K562 (cell line): ENCODE data around the gene RPRD1B. TPM values are rescaled to one million over a fixed set of nuclear protein-coding genes. Genes with fewer than 3 reads are reported as not detected.
A peak's percentile ranks its signal among the peaks of the same experiment; 100 is the strongest.

Experiments
- ATAC-seq: fragments of 200-7000 bp; cut with Tn5 transposase; 3 replicates; pipeline ENCODE4 v1.9.1; 2020; ENCODE audit warnings: moderate library complexity
- BruUV-seq: library from RNA; stranded (reverse); fragments of 400-500 nt; replicated peaks from 2 replicates; lab custom pipeline; 2021; lab: Mats Ljungman, UMichigan
- CTCF ChIA-PET: fragments of 300-600 bp; formaldehyde crosslinking; extraction: SDS; loops from one replicate; lab custom pipeline; 2021; ENCODE audit warnings: low intra/inter-chr PET ratio; lab: Yijun Ruan, JAX
- POLR2A ChIA-PET: fragments of 300-600, 350-650 bp; sonication (Branson Sonifier 250); formaldehyde crosslinking; extraction: SDS; loops from one replicate; lab custom pipeline; 2021; ENCODE audit warnings: antibody characterized with exemption, inconsistent platforms; lab: Yijun Ruan, JAX
- DNase-seq, 4 experiments: peaks; one replicate each; pipeline versions ENCODE4 v3.0.0 to v3.0.0-alpha.2; 2011 to 2018; ENCODE audit warnings: low spot score in 3 of 4, mixed read lengths in 3 of 4; ENCODE audit errors: extremely low read depth in 1 of 4
- FAIRE-seq: peaks from 2 replicates; lab custom pipeline; 2011; peaks lifted over from hg19 to GRCh38; lab: Jason Lieb, UNC
- H2AFZ ChIP-seq: 2 replicates; pipeline ENCODE4 v1.6.0; 2011; ENCODE audit warnings: low read depth, low read length, control low read depth, inconsistent platforms
- H3K27ac ChIP-seq: fragments of 200-600 bp; 3 replicates; pipeline ENCODE4 v1.8.0; 2011; ENCODE audit warnings: low read depth, mild to moderate bottlenecking, control low read depth, inconsistent platforms, low read length, moderate library complexity, mixed read lengths; ENCODE audit errors: extremely low read depth
- H3K27me3 ChIP-seq, 2 experiments: fragments of 300-600 bp in 1 of 2; 2 replicates in 1 of 2; 3 replicates in 1 of 2; pipeline versions ENCODE4 v1.6.0 to v1.8.0; 2011; ENCODE audit warnings: inconsistent platforms in 2 of 2, low read length in 2 of 2, mild to moderate bottlenecking in 1 of 2, mixed read lengths in 1 of 2, moderate library complexity in 1 of 2; ENCODE audit not compliant: control insufficient read depth in 2 of 2, insufficient read depth in 2 of 2
- H3K36me3 ChIP-seq: fragments of 300-600 bp; 3 replicates; pipeline ENCODE4 v1.8.0; 2011; ENCODE audit warnings: mild to moderate bottlenecking, low read length, inconsistent platforms; ENCODE audit not compliant: control insufficient read depth, insufficient read depth
- H3K4me1 ChIP-seq, 2 experiments: fragments of 200-600 bp in 1 of 2; replicated peaks in 1 of 2; 2 replicates in 1 of 2; 3 replicates in 1 of 2; pipeline versions ENCODE4 v1.5.1 to v1.8.0; 2011; ENCODE audit warnings: inconsistent platforms in 2 of 2, low read length in 2 of 2, mild to moderate bottlenecking in 1 of 2, mixed read lengths in 1 of 2, moderate library complexity in 1 of 2; ENCODE audit not compliant: control insufficient read depth in 2 of 2, insufficient read depth in 2 of 2
- H3K4me2 ChIP-seq: 2 replicates; pipeline ENCODE4 v1.6.1; 2011; ENCODE audit warnings: low read length, control low read depth, inconsistent platforms, mixed read lengths; ENCODE audit not compliant: insufficient read depth
- H3K4me3 ChIP-seq: fragments of 200-600 bp; sonication (generic), shearing (Covaris generic); 2 replicates; pipeline ENCODE4 v1.5.1; 2016; ENCODE audit warnings: control low read depth, inconsistent platforms
- H3K79me2 ChIP-seq: fragments of 200-600 bp; 3 replicates; pipeline ENCODE4 v1.8.0; 2011; ENCODE audit warnings: low read length, inconsistent platforms; ENCODE audit not compliant: control insufficient read depth, insufficient read depth
- H3K9ac ChIP-seq, 2 experiments: 2 replicates each; pipeline versions ENCODE4 v1.6.0 to v1.6.1; 2011; ENCODE audit warnings: low read depth in 2 of 2, low read length in 2 of 2, control low read depth in 1 of 2, inconsistent platforms in 1 of 2, mild to moderate bottlenecking in 1 of 2, mixed read lengths in 1 of 2; ENCODE audit not compliant: insufficient read depth in 1 of 2
- H3K9me1 ChIP-seq: one replicate; pipeline ENCODE4 v1.6.0; 2011; ENCODE audit warnings: inconsistent platforms, mild to moderate bottlenecking, low read length, moderate library complexity; ENCODE audit not compliant: control insufficient read depth, insufficient read depth
- H3K9me3 ChIP-seq: replicated peaks from 2 replicates; pipeline ENCODE4 v1.5.1; 2011; ENCODE audit warnings: low read depth, low read length, inconsistent platforms; ENCODE audit not compliant: control insufficient read depth, insufficient read depth
- H4K20me1 ChIP-seq: replicated peaks from 2 replicates; pipeline ENCODE4 v1.6.1; 2011; ENCODE audit warnings: low read length, inconsistent platforms, mixed read lengths; ENCODE audit not compliant: control insufficient read depth, insufficient read depth
- MEIS2 ChIP-seq: fragments of 450-650 bp; IDR thresholded peaks from 2 replicates; pipeline ENCODE4 v1.6.1; 2014; ENCODE audit warnings: mild to moderate bottlenecking; ENCODE audit not compliant: partially characterized antibody
- ZSCAN32 ChIP-seq: fragments of 450-650 bp; formaldehyde crosslinking; IDR thresholded peaks from 2 replicates; pipeline ENCODE4 v1.4.0; 2020; ENCODE audit warnings: mild to moderate bottlenecking, moderate library complexity
- WGBS: fragments of 100-300 bp; shearing (Covaris generic); methylation state at CpG from one replicate; pipeline ENCODE4 v1.1.6; 2016; ENCODE audit warnings: low coverage, mixed read lengths; ENCODE audit not compliant: insufficient coverage; ENCODE audit errors: missing lambda C conversion rate; 5-methylcytosine and 5-hydroxymethylcytosine counted together
- in situ Hi-C: fragments of 300-500 bp; cut with MboI; formaldehyde crosslinking; loops from 4 replicates; pipeline ENCODE4 v1.15.0; 2018; ENCODE audit warnings: inconsistent platforms, mixed read lengths
- intact Hi-C: fragments of 100-400 bp; cut with micrococcal nuclease; formaldehyde crosslinking; loops from 2 replicates; pipeline ENCODE4 v1.14.2; 2022
- polyA plus RNA-seq, 8 experiments: library from polyadenylated mRNA; depleted of rRNA in 4 of 8; stranded (reverse) in 5 of 8; unstranded in 3 of 8; fragments of >200 nt; fragmentation: Nextera tagmentation in 2 of 8; fragmentation: Illumina TruSeq in 1 of 8; extraction: Ambion mirVana in 2 of 8; extraction: Trizol in 1 of 8; gene quantifications; 2 replicates each; pipeline versions ENCODE4 v1.2.1 to v1.2.3, GENCODE V29; 2011 to 2014; ENCODE audit warnings: inconsistent platforms in 1 of 8, missing spikeins in 1 of 8
- total RNA-seq, 7 experiments: library from RNA; depleted of rRNA in 6 of 7; stranded (reverse); fragments of >200 nt in 6 of 7; fragmentation: Illumina TruSeq in 2 of 7; extraction: Trizol in 2 of 7; gene quantifications; 2 replicates each; pipeline versions ENCODE4 v1.2.1 to v1.2.3, GENCODE V29; 2011 to 2021; ENCODE audit warnings: low replicate concordance in 1 of 7
- TF ChIP-seq, protein P1 (sequence below), 2 experiments: IDR thresholded peaks in 1 of 2; conservative IDR thresholded peaks in 1 of 2; 2 replicates each; pipeline ENCODE4 v1.6.1; 2016; ENCODE audit warnings: low read depth in 2 of 2, mild to moderate bottlenecking in 1 of 2, missing compliant biosample characterization in 1 of 2, missing genetic modification characterization in 1 of 2, moderate library complexity in 1 of 2
- TF ChIP-seq, protein P2 (sequence below): fragments of 450-650 bp; IDR thresholded peaks from 2 replicates; pipeline ENCODE4 v1.6.1; 2016

Gene RPRD1B
- total and polyA plus RNA-seq, 9 of the 15 experiments (the other 6 are each of a cell fraction or from before 2014, with no cell fraction given): 5.5 to 43.0 (median 24.4) TPM

DNA sequence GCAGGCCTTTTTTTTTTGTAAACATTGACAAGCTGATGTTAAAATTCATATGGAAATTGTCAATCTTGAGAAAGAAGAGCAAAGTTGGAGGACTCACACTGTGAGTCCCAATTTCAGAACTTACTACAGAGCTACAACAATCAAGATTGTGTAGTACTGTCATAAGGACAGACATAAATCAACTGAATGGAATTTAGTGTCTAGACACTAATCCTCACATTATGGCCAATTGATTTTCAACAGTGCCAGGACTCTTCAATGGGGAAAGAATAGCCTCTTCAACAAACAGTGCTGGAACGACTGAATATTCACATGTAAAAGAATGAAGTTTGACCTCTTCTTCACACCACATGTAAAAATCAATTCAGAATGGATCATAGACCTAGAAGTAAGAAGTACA, 70.7 kb downstream of the RPRD1B start:
- no peaks in the 10 kb centered on the region for H3K36me3 ChIP-seq
- no peaks in the 10 kb centered on the region for H3K9me3 ChIP-seq
- no peaks in the 10 kb centered on the region for H3K27me3 ChIP-seq
- H3K27ac ChIP-seq: no peak overlapping the region
- intact Hi-C loops (no loop called here), in situ Hi-C loops (no loop called here)
- no TSS peak for BruUV-seq
- no peak overlapping the region for H2AFZ ChIP-seq
- TF ChIP-seq ZSCAN32 (no peak), MEIS2 (peak; percentile 82)
- TF ChIP-seq, protein P1, sequence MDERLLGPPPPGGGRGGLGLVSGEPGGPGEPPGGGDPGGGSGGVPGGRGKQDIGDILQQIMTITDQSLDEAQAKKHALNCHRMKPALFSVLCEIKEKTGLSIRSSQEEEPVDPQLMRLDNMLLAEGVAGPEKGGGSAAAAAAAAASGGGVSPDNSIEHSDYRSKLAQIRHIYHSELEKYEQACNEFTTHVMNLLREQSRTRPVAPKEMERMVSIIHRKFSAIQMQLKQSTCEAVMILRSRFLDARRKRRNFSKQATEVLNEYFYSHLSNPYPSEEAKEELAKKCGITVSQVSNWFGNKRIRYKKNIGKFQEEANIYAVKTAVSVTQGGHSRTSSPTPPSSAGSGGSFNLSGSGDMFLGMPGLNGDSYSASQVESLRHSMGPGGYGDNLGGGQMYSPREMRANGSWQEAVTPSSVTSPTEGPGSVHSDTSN (CRISPR knock-in tag; IDR thresholded peaks at IDR 0.05; ENCODE audit: low read depth): no peak
- TF ChIP-seq, protein P1 (tag; conservative IDR thresholded peaks at IDR 0.05; ENCODE audit: low read depth): peak; percentile 74
- TF ChIP-seq, protein P2, sequence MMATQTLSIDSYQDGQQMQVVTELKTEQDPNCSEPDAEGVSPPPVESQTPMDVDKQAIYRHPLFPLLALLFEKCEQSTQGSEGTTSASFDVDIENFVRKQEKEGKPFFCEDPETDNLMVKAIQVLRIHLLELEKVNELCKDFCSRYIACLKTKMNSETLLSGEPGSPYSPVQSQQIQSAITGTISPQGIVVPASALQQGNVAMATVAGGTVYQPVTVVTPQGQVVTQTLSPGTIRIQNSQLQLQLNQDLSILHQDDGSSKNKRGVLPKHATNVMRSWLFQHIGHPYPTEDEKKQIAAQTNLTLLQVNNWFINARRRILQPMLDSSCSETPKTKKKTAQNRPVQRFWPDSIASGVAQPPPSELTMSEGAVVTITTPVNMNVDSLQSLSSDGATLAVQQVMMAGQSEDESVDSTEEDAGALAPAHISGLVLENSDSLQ: peak; percentile 46
- 0% methylated on average over 1 of the region's 1 CpG for WGBS
- ChIA-PET CTCF (interaction anchor here (0.7 kb wide), 1 partner anchor 16 kb away, joined by 4 read pairs; no protein-coding TSS in a partner anchor), POLR2A (no interaction called here)
- DNase-seq (no peak), FAIRE-seq (no peak), ATAC-seq (no peak)
- H3K4me3 ChIP-seq: no peak overlapping the region
- peaks cover 0 to under 1% of the 10 kb centered on the region in 2 experiments; a peak in 1 of 5 replicates for H3K4me1 ChIP-seq
- H3K9me1 ChIP-seq: no peaks in the 10 kb centered on the region
- no peaks in the 10 kb centered on the region for H4K20me1 ChIP-seq
- no peak overlapping the region for H3K9ac ChIP-seq
- H3K79me2 ChIP-seq: no peaks in the 10 kb centered on the region
- no peak overlapping the region for H3K4me2 ChIP-seq
